GM19455 (cell line): ENCODE measurements around the gene BMP8B.

Experiments
- ATAC-seq: cut with Tn5 transposase; IDR thresholded peaks from one replicate; pipeline ENCODE4 v1.9.1; 2021; ENCODE audit not compliant: unreplicated experiment

Gene BMP8B

GRCh38 chr1:39760074-39761008, 28.3 kb downstream of the BMP8B start:
- no peak for ATAC-seq

- ATAC-seq, result no peak
Observed at GRCh38 chr1:39759436-39759726, 29.3 kb downstream of the BMP8B start.

DNA sequence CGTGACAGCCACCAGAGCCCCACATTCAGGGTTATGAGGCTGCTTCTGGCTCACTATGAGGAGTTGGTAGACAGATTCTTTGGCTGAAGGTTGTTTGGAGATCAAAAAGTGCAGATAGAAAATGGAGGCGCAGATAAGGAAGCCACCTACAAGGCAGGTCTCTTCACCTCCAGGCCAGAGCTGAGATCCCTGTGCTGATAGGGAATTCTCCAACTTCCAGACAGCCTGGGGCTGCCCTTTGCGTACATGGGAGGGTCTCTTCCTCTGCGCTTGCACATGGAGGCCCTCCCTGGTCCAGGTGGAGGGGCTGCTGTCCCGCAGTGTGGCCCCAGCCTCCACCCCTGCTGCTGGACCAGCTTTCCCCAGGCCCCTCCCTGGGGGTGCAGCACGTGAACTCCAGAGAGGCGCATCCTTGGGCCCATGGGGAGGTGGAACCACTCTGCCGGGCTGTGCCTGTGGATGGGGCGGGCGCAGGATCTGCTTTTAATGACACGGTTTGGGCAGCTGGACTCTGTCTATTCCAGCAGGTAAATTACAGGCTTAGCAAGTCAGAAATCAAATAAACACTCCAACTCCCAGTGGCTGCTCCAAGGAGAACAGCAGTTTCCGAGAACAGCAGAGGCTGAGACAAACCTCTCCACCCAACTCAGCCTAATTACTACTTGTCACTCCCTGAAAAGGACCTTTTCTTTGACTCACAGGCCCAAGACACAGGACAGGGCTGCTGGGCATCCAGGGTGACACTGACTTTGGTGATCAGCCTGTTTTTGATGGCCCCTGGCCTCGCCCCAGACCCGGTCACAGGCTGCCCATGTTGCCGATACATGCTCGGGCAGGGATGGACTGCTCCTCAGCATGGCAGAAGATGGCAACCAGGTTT, 29.9 kb downstream of the BMP8B start:
- ATAC-seq, result no peak

DNA sequence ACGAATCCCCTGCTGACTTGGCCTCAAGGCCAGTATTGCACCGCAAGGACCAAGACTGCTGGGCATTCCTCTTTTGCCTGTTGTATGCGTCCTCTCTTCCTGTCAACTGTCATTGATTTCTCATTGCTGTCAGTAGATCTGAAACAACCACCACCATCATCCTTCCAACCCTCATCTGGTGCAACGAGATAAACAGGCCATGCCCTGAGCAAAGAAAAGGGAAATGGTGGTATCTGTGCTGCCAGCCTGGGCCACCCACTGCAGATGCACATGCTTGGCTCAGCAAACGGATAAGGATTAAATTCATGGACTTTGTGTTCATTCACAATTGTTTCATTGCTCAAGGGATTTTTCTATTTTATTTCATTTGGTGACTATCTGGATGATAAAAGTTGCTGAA, 31.2 kb downstream of the BMP8B start:
- no peak for ATAC-seq

DNA sequence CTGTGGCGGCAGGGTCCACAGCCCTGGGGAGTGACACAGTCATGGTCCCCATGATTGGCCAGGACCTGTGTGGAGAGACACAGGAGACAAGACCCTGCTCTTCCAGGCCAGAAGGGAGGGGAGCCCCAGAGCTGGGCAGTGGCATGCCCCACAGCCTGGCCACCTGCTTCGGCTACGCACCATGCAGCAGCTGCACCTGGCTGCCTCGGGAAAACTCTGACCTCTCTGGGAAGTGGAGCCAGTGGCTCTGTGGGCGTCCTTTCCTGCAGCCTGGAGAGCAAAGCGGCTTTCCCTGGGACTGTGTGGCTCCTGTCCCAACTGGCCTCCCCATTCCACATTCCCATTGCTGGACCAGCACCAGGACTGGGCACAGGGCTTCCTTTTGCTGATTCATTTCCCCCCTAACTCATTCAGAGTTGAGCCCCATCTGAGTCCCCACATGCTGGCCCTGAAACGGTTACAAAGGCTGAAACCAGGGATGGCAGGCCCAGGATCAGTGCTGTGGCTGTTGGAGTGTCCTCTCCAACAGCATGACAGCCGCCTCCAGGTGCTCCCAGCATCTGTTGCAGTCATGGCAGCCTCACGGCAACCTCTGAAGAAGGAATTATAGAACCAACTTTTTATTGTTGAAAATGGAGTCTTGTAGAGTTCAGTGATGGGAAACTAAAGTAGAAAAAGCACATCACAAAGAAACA, 32.6 kb downstream of the BMP8B start:
- no peak for ATAC-seq

DNA sequence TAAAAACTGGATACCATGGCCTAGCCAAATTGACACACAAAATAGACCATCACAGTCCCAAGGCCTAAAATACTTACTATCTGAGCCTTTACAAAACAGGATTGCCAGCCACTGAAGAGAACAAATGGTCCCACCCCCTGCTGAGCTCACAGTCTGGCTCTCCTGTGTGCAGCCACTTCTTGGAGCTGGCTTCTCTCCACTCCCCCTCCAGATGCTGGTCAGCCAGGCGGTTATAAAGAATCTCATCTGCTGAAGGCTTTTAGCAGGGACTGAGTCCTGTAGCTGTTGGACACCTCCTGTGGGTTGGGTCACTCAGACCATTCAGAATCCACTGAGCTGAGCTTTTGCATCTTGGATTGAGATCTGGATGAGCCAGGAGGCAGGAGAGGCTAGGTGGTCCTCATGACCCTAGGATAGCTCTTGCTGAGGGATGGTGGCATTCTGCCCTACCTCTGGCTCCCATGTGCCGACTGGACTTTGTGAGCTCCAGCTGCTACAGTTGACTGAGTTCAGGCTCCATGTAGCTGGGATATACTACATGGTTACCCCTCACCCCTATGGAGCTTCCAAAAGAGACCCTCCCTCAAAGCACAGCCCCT, 33.7 kb downstream of the BMP8B start:
- no peak for ATAC-seq

- no peak for ATAC-seq
Observed at GRCh38 chr1:39754026-39754570, 34.6 kb downstream of the BMP8B start.

- no peak for ATAC-seq
Observed at GRCh38 chr1:39753132-39754025, 35.3 kb downstream of the BMP8B start.

DNA sequence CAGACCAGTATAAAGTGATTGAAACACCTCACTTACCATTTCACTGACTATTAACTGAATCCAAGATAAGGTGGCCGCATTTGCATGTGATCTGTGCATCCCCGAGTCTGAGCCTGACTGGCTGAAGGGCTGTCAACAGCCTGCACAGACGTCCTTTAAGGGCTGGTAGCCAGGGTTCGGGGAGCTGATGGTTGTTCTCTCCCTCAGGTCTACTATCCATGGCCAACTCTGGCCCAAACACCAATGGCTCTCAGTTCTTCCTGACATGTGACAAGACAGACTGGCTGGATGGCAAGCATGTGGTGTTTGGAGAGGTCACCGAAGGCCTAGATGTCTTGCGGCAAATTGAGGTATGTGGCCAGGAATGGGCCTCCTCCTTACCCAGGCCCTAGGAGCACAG, 36.0 kb downstream of the BMP8B start:
- no peak for ATAC-seq

GRCh38 chr1:39751595-39751994, 37.1 kb downstream of the BMP8B start:
- ATAC-seq, result no peak

DNA sequence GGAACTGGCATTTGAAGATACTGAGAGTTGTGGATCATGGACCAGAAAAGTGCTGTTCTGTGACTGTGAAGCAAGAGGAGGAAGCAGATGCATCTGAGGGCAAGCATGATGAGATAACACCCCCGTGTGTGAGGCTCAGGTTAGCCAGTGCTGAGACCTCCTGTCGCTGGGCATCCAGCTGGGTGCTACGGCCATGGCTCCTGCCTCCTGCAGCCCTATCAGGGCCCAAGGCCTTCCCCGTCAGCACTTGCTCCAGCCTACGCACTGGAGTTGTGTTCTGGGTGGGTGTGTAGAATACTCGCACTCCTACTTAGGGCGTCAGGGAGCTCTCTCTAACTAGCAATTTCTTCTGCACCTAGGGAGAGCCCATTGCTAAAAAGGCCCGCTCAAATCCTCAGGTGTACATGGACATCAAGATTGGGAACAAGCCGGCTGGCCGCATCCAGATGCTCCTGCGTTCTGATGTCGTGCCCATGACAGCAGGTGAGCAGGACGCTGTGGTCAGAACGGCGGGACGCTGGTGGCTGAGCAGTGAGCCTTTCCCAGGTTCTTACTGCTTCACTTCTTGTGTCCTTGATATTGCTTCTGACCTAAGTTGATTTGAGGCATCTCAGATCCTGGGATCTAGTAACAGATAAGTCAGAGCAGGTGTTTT, 43.5 kb downstream of the BMP8B start:
- ATAC-seq, result no peak

DNA sequence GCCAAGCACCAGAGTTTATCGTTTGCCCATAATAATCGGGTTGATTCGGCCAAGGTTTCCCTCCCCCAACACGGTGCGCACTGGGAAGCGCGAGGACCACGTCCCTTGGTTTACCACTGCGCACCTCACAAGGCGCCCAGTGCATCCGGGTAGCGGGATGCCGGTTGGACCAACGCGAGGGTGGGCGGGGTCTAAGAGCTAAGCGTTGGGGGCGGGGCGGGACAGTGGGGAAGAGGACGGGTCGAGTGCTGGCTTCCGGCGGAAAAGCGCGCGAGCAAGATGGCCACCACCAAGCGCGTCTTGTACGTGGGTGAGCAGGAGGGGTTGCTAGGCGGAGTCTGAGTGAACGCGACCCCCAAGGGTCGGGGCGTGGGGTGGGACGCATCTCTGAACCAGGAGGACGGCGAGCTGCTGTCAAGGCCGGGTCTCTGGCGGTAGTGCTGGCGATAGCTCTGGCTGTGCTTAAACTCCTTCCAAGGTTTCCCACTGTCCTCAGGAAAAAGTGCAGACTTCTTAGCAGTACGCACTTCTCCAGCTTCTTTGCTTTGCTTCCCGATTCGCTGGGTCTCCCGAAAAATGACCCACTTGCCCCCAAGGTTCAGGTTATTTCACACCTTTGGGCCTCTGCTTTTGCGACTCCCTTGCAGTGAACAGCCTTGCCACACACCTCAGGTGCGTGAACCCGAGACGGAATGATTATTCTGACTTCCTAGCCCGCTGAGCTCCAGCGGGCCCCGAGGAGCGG, 49.9 kb downstream of the BMP8B start, which contains the start of gene PPIE:
Gene PPIE, plus strand, starts transcription at position 261 of the 745 bp plus-strand sequence. Its CDS starts 19 bp downstream, at position 280.
- ATAC-seq, result peak; percentile 86

GRCh38 chr1:39737546-39738169, 51.0 kb downstream of the BMP8B start:
- ATAC-seq, result no peak

DNA sequence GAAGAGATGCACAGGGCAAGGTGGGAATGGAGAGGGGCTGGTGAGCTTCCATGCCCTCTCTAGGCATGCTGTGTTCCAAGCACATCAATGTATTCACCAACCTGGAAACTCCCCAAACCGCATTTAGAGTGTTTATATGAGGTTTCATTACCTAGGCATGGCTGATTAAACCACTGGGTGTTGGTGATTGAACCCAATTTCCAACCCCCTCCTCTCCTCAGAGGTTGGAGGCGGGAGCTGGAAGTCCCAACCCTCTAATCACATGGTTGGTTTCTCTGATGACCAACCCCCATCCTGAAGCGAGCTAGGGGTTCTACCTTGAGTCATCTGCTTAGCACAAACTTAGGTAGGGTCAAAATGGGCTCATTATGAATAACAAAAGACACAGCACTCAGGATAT, 52.9 kb downstream of the BMP8B start:
- ATAC-seq, result no peak

DNA sequence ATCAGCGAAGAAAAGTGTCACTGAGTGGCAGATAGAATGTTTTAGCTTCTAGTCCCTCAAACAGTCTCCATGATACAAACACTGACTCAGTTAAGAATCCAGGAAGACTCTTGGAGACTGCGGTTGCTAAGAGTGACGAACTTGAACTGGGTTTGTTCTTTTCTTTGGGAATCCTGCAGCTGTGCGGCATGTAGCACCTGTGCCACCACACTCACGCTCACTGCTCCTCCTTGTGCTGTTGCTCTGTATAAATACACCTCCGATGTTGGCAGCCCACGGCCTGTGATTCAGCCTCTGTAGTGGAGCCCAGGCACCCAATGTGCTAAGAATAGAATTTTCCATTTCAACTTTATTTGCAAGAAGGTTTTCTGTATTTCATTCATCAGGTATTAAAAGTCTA, 55.5 kb downstream of the BMP8B start:
- ATAC-seq, result no peak

- ATAC-seq, result no peak
Observed at GRCh38 chr1:39732730-39733129, 55.9 kb downstream of the BMP8B start.

GRCh38 chr1:39729842-39730241, 58.8 kb downstream of the BMP8B start:
- no peak for ATAC-seq

DNA sequence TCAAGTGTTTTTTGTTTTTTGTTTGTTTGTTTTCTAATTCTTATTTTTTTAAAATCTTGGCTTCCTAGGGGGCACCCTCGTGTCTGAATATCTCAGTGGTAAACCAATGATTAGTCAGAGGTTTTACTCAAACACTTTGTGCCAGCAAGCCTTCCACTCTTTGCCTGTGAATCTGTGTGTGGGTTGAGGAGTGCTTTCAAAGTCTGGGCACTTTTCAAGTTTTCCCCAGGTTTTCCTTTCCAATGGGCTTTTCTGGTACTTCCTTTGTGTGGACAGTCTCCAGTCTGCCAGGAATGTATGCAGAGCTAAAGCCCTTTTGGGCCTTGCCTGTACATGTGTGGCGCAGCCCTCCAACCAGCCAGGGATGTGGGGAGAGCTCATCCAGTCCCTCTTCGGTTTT, 59.6 kb downstream of the BMP8B start:
- ATAC-seq, result no peak
